Uterus (tissue), 2 donors: ENCODE data around the gene PDE4D.

Source experiments
- CTCF ChIP-seq, 4 experiments: fragments of 200-600 bp in 2 of 4; fragments of 450-650 bp in 2 of 4; sonication (generic) in 2 of 4; IDR thresholded peaks; one replicate each; pipeline ENCODE4 v1.5.1; 2016 to 2019; ENCODE audit warnings: antibody characterized with exemption in 4 of 4, mild to moderate bottlenecking in 2 of 4, moderate library complexity in 1 of 4
- POLR2A ChIP-seq, 2 donors: fragments of 450-650 bp; IDR thresholded peaks; one replicate each; pipeline ENCODE4 v1.6.1; 2016; ENCODE audit warnings: antibody characterized with exemption in 2 of 2, mild to moderate bottlenecking in 1 of 2, moderate library complexity in 1 of 2

- TF ChIP-seq POLR2A (IDR thresholded peaks at IDR 0.05) (no peak), CTCF (IDR thresholded peaks at IDR 0.05) (no peak)
These were observed 956.4 kb downstream of the PDE4D start for GRCh38 chr5:58937031-58937681.
